ENCODE measurements around the gene EXOSC5. TPM values are rescaled to one million over a fixed set of nuclear protein-coding genes. Genes with fewer than 3 reads are reported as not detected.
"Not testable (repeated sequence)": the region's sequence is repeated elsewhere in the genome, so short reads cannot be mapped to it uniquely, and the experiment has no call there.

EXOSC5 gene
- total RNA-seq = 12.0 TPM

GRCh38 chr19:41397086-41398049 is at the start of gene EXOSC5, which contains the start of gene BCKDHA:
EXOSC5 (minus strand) TSS chr19:41397359; CDS start chr19:41397328, 31 bp downstream.
BCKDHA (plus strand) TSS chr19:41397818; CDS start chr19:41397828, 10 bp downstream.
- peak; percentile 99 for ATAC-seq
- intact Hi-C loops (cut with DNase I) = no loop called here
- peak; percentile 99 for DNase-seq (ENCODE audit: low spot score)

- ATAC-seq (no peak), DNase-seq (ENCODE audit: low spot score) (peak; percentile 46)
- intact Hi-C loops (cut with DNase I) = no loop called here
Observed at GRCh38 chr19:41445575-41445974, 48.4 kb upstream of the EXOSC5 start.

- ATAC-seq = no peak
- intact Hi-C loops (cut with DNase I) = no loop called here
- peak; percentile 49 for DNase-seq (ENCODE audit: low spot score)
Observed at GRCh38 chr19:41443813-41444455, 46.8 kb upstream of the EXOSC5 start.

GRCh38 chr19:41442473-41443355 is 45.6 kb upstream of the EXOSC5 start, which contains the start of gene ERICH4:
ERICH4 (plus strand) TSS chr19:41443156; CDS start chr19:41443170, 14 bp downstream.
- DNase-seq (ENCODE audit: low spot score) (peak; percentile 45), ATAC-seq (no peak)
- intact Hi-C loops (cut with DNase I) = no loop called here

- intact Hi-C loops (cut with DNase I) = no loop called here
- ATAC-seq = no peak
- peak; percentile 45 for DNase-seq (ENCODE audit: low spot score)
Observed at GRCh38 chr19:41441321-41441945, 44.3 kb upstream of the EXOSC5 start.

GRCh38 chr19:41439441-41440222 is 42.5 kb upstream of the EXOSC5 start, which contains the start of gene DMAC2:
DMAC2 (minus strand) TSS chr19:41439912; CDS start chr19:41439899, 13 bp downstream.
- ATAC-seq (peak; percentile 99), DNase-seq (ENCODE audit: low spot score) (peak; percentile 98)
- intact Hi-C loops (cut with DNase I) = no loop called here

GRCh38 chr19:41437944-41438574 is 40.9 kb upstream of the EXOSC5 start:
- no peak for ATAC-seq
- DNase-seq (ENCODE audit: low spot score) = peak; percentile 48
- intact Hi-C loops (cut with DNase I) = no loop called here

GRCh38 chr19:41436674-41436951 is 39.5 kb upstream of the EXOSC5 start:
- DNase-seq (ENCODE audit: low spot score) = no peak
- intact Hi-C loops (cut with DNase I) = no loop called here
- no peak for ATAC-seq

GRCh38 chr19:41435936-41436673 is 38.9 kb upstream of the EXOSC5 start:
- intact Hi-C loops (cut with DNase I) = no loop called here

GRCh38 chr19:41435376-41435775 is 38.2 kb upstream of the EXOSC5 start:
- DNase-seq (ENCODE audit: low spot score); intact Hi-C loops (cut with DNase I); ATAC-seq: not testable (repeated sequence)

More at GRCh38 chr19:41435936-41436673, 38.9 kb upstream of the EXOSC5 start:
- DNase-seq (ENCODE audit: low spot score) (no peak), ATAC-seq (no peak)

GRCh38 chr19:41434450-41434849 is 37.3 kb upstream of the EXOSC5 start:
- no peak for DNase-seq (ENCODE audit: low spot score)
- intact Hi-C loops (cut with DNase I) = no loop called here
- ATAC-seq = no peak

GRCh38 chr19:41433171-41433570 is 36.0 kb upstream of the EXOSC5 start:
- no peak for DNase-seq (ENCODE audit: low spot score)
- no peak for ATAC-seq
- intact Hi-C loops (cut with DNase I) = no loop called here

- DNase-seq (ENCODE audit: low spot score) (no peak), ATAC-seq (no peak)
- intact Hi-C loops (cut with DNase I) = no loop called here
Observed at GRCh38 chr19:41431426-41432386, 34.5 kb upstream of the EXOSC5 start.

GRCh38 chr19:41430922-41431321 is 33.8 kb upstream of the EXOSC5 start:
- DNase-seq (ENCODE audit: low spot score) = no peak
- no peak for ATAC-seq
- intact Hi-C loops (cut with DNase I) = no loop called here

GRCh38 chr19:41428481-41428859 is 31.3 kb upstream of the EXOSC5 start:
- ATAC-seq = no peak
- no peak for DNase-seq (ENCODE audit: low spot score)
- intact Hi-C loops (cut with DNase I) = no loop called here
